A673 (cell line): Measurements from ENCODE around the gene PRM3.

Experiments
- EZH2 ChIP-seq: fragments of 200-600 bp; sonication (generic); IDR thresholded peaks from 2 replicates; pipeline ENCODE4 v1.6.1; 2017; ENCODE audit warnings: borderline replicate concordance, low read depth, mild to moderate bottlenecking, mixed read lengths, antibody characterized with exemption, low read length; ENCODE audit not compliant: poor library complexity, severe bottlenecking
- TF ChIP-seq, protein P1 (sequence below): fragments of 300-800, 200-600 bp; sonication (generic); conservative IDR thresholded peaks from 2 replicates; pipeline ENCODE4 v1.5.1; 2017; ENCODE audit warnings: low read depth, mild to moderate bottlenecking, antibody characterized with exemption, low read length, moderate library complexity, mixed read lengths

GRCh38 chr16:11308493-11309283 lies 35.3 kb upstream of the PRM3 start:
- TF ChIP-seq EZH2, result no peak
- TF ChIP-seq, protein P1, sequence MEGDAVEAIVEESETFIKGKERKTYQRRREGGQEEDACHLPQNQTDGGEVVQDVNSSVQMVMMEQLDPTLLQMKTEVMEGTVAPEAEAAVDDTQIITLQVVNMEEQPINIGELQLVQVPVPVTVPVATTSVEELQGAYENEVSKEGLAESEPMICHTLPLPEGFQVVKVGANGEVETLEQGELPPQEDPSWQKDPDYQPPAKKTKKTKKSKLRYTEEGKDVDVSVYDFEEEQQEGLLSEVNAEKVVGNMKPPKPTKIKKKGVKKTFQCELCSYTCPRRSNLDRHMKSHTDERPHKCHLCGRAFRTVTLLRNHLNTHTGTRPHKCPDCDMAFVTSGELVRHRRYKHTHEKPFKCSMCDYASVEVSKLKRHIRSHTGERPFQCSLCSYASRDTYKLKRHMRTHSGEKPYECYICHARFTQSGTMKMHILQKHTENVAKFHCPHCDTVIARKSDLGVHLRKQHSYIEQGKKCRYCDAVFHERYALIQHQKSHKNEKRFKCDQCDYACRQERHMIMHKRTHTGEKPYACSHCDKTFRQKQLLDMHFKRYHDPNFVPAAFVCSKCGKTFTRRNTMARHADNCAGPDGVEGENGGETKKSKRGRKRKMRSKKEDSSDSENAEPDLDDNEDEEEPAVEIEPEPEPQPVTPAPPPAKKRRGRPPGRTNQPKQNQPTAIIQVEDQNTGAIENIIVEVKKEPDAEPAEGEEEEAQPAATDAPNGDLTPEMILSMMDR, result no peak
